ENCODE data around the gene DDR2. TPM values are rescaled to one million over a fixed set of nuclear protein-coding genes. Genes with fewer than 3 reads are reported as not detected.
"Not testable (repeated sequence)": the region's sequence is repeated elsewhere in the genome, so short reads cannot be mapped to it uniquely, and the experiment has no call there.

Gene DDR2
- total RNA-seq, 1 donor, result 289 TPM

DNA sequence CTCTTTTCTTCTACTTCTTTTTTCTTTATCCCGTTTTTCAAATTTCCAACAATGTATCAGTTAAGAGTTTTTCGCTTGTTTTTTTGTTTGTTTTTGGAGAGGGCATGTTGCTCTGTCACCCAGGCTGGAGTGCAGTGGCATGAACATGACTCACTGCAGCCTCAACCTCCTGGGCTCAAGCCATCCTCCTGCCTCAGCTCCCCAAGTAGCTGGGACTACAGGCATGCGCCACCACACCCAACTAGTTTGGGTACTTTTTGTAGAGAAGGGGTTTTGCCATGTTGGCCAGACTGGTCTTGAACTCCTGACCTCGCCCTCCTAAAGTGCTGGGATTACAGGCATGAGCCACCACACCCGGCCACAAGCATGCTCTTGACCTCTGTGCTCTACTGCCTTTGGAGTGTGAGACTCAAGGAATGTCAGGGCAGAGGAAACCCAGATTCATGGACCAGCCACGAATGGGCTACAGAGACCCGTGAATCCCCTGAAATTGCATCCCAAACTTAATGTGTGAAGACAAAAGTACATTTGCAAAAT, 93.1 kb downstream of the DDR2 start:
- DNase-seq (ENCODE audit: low read depth), result no peak
- H3K4me3 ChIP-seq (ENCODE audit: low read depth, low read length), result no peak overlapping the region
- TF ChIP-seq, protein P1, sequence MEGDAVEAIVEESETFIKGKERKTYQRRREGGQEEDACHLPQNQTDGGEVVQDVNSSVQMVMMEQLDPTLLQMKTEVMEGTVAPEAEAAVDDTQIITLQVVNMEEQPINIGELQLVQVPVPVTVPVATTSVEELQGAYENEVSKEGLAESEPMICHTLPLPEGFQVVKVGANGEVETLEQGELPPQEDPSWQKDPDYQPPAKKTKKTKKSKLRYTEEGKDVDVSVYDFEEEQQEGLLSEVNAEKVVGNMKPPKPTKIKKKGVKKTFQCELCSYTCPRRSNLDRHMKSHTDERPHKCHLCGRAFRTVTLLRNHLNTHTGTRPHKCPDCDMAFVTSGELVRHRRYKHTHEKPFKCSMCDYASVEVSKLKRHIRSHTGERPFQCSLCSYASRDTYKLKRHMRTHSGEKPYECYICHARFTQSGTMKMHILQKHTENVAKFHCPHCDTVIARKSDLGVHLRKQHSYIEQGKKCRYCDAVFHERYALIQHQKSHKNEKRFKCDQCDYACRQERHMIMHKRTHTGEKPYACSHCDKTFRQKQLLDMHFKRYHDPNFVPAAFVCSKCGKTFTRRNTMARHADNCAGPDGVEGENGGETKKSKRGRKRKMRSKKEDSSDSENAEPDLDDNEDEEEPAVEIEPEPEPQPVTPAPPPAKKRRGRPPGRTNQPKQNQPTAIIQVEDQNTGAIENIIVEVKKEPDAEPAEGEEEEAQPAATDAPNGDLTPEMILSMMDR (IDR thresholded peaks at IDR 0.05; ENCODE audit: insufficient read depth, low read depth, low read length), result no peak

DNA sequence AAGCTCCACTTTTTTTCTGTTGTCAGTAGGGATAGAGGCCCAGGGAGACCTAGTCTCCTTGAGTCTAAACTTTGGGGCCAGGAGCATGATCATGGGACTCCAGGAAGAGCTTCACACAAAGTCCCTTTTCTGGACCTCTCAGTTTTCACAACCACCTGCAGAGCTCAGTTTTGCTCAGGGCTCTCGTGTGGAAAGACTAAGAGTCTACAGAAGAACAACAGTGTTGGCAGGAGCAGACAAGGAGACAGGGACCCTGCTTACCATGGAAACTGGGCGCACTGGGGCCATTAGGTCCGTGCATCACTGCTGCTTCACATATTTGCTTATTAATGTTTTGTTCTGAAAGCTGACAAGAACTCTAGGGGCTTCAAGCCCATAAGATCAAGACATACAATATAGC, 94.3 kb downstream of the DDR2 start:
- H3K4me3 ChIP-seq (ENCODE audit: low read depth, low read length), result no peak overlapping the region
- TF ChIP-seq, protein P1 (IDR thresholded peaks at IDR 0.05; ENCODE audit: insufficient read depth, low read depth, low read length), result no peak
- no peak for DNase-seq (ENCODE audit: low read depth)

DNA sequence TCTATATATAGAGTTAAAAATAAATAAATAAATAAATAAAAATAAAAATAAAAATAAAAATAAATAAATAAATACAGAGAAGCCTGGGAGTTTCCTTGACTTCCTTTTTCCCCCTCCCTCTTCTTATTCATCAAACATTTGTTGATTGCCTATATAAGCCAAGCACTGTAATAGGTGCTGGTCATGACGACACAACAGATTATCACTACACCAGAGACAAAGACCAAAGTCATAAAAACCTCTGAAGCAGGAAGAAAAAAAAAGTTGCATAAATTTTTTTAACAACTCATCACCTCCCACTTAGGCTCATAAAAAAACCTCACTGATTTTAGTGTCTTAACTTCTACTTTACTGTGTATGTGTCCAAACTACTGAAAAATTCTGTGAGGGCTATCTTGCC, 95.2 kb downstream of the DDR2 start:
- not testable (repeated sequence) for H3K4me3 ChIP-seq (ENCODE audit: low read depth, low read length); DNase-seq (ENCODE audit: low read depth)

DNA sequence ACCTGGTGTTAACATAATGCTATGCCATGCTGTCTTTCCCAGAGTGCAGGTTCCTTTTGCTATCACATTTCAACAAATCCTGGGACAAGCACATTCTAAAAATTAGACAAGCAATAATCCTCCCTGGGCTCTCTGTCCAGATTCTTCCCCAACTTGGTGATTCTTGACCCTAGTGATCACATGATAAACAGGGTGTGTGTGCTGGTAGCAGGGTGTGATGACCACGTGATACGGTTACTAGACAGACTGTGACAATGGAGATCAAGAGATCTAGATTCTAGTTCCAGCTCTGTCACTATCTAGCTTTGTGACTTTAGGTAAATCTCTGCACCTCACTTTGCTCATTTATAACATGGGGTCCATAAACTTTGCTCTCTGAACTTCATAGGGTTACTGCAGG, 96.3 kb downstream of the DDR2 start:
- no peak for DNase-seq (ENCODE audit: low read depth)
- H3K4me3 ChIP-seq (ENCODE audit: low read depth, low read length), result no peak overlapping the region
- TF ChIP-seq, protein P1 (IDR thresholded peaks at IDR 0.05; ENCODE audit: insufficient read depth, low read depth, low read length), result no peak

DNA sequence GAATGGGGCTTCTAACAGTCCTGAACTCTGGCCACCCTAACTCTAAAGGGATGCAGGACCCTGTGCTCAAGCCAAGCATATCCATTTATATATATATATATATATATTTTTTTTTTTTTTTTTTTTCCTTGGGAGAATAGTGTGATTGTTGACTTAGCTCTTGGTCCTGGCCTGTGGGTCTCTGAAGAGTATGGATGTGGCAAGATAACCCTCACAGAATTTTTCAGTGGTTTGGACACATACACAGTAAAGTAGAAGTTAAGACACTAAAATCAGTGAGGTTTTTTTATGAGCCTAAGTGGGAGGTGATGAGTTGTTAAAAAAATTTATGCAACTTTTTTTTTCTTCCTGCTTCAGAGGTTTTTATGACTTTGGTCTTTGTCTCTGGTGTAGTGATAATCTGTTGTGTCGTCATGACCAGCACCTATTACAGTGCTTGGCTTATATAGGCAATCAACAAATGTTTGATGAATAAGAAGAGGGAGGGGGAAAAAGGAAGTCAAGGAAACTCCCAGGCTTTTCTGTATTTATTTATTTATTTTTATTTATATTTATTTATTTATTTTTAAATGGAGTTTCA, 97.0 kb downstream of the DDR2 start:
- DNase-seq (ENCODE audit: low read depth), result peak; percentile 56
- H3K4me3 ChIP-seq (ENCODE audit: low read depth, low read length), result not testable (repeated sequence)

DNA sequence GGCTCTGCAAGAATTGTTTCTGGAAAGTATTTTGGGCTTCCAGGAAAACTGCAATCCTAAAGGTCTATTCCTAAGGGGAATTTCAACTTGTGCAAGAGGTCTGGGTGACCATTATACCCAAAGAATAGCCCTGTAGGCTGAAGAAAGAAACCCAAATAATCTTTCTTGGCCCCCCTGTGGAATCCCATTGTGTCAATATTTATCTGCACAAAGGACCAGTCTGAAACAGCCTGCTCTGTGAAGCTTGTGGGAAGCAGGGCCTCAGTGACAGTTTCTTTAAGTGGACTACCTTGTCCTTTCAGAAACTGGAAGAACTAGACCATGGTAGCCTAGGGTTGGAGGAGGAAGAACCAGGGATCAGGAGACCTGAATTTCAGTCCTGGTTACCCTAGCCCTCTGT, 99.8 kb downstream of the DDR2 start:
- no peak overlapping the region for H3K4me3 ChIP-seq (ENCODE audit: low read depth, low read length)
- DNase-seq (ENCODE audit: low read depth), result no peak
- TF ChIP-seq, protein P1 (IDR thresholded peaks at IDR 0.05; ENCODE audit: insufficient read depth, low read depth, low read length), result no peak

DNA sequence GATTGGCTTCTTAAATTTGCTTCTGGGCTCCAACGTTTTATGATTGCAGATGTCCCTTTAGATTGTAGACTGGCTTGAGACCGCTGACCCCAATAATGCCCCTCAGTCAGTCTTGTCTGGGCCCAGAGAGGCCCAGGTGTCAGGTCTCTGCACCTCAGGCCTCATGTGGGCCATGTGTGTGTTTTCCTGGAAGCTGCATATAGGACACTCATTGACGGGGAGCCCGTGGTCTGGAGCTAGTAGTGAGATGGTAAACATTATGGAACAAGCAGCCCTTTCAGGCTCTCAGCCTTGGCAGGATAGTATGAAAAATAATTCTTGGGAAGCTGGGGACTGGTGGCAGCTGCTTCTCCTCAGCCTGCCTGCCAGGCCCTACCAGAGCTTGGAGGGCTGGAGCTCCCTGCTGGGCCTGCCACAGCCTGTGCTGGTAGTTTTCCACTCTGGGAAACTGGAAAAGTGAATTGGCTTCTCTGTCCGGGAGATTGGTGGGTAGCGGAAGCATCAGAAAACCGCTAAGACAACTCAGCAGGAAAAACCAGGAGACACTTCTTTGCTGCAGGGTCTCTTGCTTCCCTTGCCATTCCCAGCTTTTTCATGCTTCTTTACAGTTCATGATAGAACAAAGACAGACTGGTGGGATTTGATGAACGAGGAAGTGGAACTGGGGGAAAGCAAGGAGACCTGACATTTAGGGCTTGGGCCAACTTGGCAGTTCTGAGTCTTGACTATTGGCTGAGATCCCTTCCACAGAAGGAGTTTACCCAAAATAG, 100.5 kb downstream of the DDR2 start:
- no peak overlapping the region for H3K4me3 ChIP-seq (ENCODE audit: low read depth, low read length)
- TF ChIP-seq, protein P1 (IDR thresholded peaks at IDR 0.05; ENCODE audit: insufficient read depth, low read depth, low read length), result no peak
- peak; percentile 70 for DNase-seq (ENCODE audit: low read depth)

DNA sequence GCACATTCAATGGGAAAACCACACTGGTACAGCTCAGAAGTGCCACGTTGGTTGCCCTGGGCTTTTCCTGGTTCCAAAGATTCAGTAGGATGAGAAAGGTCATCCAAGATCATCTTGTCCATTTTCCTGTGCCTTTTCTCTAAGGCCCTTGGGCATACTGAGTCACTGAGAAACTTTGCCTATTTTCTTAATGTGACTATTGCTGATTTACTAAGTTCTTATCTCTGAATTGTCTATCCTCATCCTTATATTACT, 101.0 kb downstream of the DDR2 start:
- DNase-seq (ENCODE audit: low read depth), result no peak
- H3K4me3 ChIP-seq (ENCODE audit: low read depth, low read length), result no peak overlapping the region
- TF ChIP-seq, protein P1 (IDR thresholded peaks at IDR 0.05; ENCODE audit: insufficient read depth, low read depth, low read length), result no peak
